ENCODE results near the gene HNRNPA3.

DNA sequence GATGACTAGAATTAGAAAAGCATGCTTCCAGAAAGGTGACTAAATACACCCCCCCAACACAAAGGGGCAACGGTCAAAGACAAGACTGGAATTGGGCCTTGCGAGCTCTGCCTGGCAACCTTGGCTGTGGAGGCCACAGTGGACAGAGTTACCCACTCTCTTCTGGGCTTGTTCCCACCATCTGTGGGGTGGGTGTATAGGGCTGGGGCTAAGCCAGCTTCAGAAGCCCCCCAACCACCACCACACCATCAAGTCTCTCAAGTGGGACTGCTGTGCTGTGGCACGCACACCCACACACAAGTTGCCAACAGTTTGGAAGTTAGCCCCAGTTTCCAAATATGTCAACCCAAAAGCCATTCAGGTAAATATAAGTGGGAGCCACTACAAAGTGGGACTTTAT is 44.1 kb downstream of the HNRNPA3 start:
- TF ChIP-seq, protein P1, sequence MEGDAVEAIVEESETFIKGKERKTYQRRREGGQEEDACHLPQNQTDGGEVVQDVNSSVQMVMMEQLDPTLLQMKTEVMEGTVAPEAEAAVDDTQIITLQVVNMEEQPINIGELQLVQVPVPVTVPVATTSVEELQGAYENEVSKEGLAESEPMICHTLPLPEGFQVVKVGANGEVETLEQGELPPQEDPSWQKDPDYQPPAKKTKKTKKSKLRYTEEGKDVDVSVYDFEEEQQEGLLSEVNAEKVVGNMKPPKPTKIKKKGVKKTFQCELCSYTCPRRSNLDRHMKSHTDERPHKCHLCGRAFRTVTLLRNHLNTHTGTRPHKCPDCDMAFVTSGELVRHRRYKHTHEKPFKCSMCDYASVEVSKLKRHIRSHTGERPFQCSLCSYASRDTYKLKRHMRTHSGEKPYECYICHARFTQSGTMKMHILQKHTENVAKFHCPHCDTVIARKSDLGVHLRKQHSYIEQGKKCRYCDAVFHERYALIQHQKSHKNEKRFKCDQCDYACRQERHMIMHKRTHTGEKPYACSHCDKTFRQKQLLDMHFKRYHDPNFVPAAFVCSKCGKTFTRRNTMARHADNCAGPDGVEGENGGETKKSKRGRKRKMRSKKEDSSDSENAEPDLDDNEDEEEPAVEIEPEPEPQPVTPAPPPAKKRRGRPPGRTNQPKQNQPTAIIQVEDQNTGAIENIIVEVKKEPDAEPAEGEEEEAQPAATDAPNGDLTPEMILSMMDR (IDR thresholded peaks at IDR 0.05; ENCODE audit: insufficient read depth, low read length, poor library complexity, severe bottlenecking): no peak
- no peak for TF ChIP-seq EZH2phosphoT487 (conservative IDR thresholded peaks at IDR 0.05; ENCODE audit: low read length)
